ENCODE measurements around the gene STK17B. TPM values are rescaled to one million over a fixed set of nuclear protein-coding genes. Genes with fewer than 3 reads are reported as not detected.

STK17B gene
- total and polyA plus RNA-seq, 10 of the 15 experiments (the other 5 are each of a cell fraction or from before 2014, with no cell fraction given), result 21.2 to 108 (median 53.7) TPM

DNA sequence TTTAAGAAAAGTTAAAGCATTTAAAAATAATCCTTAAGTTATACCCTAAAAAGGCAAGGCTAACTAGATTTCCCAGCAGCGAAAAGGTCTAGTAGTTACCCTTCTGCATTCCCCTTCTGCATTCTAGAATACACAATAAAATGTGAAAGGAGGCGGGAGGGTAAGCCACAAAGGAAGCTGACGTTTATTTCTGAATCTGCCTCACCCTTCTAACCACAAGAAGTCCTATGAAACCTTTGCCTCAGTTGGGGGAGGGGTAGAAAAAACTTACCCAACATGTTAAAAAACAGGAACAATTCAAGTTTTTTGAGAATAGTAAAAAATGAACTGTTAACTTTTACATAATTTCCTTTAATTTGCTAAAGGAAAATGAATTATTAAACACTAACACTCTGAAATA lies 11.3 kb downstream of the STK17B start:
- no peaks in the 10 kb centered on the region for H4K20me1 ChIP-seq (ENCODE audit: control insufficient read depth, insufficient read depth)
- no peak for TF ChIP-seq LARP7 (IDR thresholded peaks at IDR 0.05)
- TF ChIP-seq POU2F2 (IDR thresholded peaks at IDR 0.05; ENCODE audit: borderline replicate concordance, low read depth, low read length), result peak; percentile 65; the same call in 1 of the 3 replicates
- peak; percentile 17; the same call in 1 of the 2 replicates for TF ChIP-seq RAD21 (IDR thresholded peaks at IDR 0.05; ENCODE audit: insufficient read depth, low read depth, low read length)
- TF ChIP-seq, protein P1, sequence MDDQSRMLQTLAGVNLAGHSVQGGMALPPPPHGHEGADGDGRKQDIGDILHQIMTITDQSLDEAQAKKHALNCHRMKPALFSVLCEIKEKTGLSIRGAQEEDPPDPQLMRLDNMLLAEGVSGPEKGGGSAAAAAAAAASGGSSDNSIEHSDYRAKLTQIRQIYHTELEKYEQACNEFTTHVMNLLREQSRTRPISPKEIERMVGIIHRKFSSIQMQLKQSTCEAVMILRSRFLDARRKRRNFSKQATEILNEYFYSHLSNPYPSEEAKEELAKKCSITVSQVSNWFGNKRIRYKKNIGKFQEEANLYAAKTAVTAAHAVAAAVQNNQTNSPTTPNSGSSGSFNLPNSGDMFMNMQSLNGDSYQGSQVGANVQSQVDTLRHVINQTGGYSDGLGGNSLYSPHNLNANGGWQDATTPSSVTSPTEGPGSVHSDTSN (IDR thresholded peaks at IDR 0.05; ENCODE audit: insufficient replicate concordance, low read depth, low read length), result no peak
- peak; percentile 100 for TF ChIP-seq RUNX3 (IDR thresholded peaks at IDR 0.05; ENCODE audit: low read length)
- TF ChIP-seq RAD51 (IDR thresholded peaks at IDR 0.05), result no peak
- TF ChIP-seq, protein P2, sequence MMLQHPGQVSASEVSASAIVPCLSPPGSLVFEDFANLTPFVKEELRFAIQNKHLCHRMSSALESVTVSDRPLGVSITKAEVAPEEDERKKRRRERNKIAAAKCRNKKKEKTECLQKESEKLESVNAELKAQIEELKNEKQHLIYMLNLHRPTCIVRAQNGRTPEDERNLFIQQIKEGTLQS (IDR thresholded peaks at IDR 0.05; ENCODE audit: borderline replicate concordance, extremely low read depth, low read depth, low read length), result no peak
- TF ChIP-seq, protein P3, sequence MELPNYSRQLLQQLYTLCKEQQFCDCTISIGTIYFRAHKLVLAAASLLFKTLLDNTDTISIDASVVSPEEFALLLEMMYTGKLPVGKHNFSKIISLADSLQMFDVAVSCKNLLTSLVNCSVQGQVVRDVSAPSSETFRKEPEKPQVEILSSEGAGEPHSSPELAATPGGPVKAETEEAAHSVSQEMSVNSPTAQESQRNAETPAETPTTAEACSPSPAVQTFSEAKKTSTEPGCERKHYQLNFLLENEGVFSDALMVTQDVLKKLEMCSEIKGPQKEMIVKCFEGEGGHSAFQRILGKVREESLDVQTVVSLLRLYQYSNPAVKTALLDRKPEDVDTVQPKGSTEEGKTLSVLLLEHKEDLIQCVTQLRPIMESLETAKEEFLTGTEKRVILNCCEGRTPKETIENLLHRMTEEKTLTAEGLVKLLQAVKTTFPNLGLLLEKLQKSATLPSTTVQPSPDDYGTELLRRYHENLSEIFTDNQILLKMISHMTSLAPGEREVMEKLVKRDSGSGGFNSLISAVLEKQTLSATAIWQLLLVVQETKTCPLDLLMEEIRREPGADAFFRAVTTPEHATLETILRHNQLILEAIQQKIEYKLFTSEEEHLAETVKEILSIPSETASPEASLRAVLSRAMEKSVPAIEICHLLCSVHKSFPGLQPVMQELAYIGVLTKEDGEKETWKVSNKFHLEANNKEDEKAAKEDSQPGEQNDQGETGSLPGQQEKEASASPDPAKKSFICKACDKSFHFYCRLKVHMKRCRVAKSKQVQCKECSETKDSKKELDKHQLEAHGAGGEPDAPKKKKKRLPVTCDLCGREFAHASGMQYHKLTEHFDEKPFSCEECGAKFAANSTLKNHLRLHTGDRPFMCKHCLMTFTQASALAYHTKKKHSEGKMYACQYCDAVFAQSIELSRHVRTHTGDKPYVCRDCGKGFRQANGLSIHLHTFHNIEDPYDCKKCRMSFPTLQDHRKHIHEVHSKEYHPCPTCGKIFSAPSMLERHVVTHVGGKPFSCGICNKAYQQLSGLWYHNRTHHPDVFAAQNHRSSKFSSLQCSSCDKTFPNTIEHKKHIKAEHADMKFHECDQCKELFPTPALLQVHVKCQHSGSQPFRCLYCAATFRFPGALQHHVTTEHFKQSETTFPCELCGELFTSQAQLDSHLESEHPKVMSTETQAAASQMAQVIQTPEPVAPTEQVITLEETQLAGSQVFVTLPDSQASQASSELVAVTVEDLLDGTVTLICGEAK (IDR thresholded peaks at IDR 0.05; ENCODE audit: borderline replicate concordance), result peak; percentile 14; the same call in 1 of the 2 replicates
- TF ChIP-seq GABPA (IDR thresholded peaks at IDR 0.05; ENCODE audit: low read depth), result peak; percentile 53; the same call in 1 of the 2 replicates
- TF ChIP-seq GATAD2B (conservative IDR thresholded peaks at IDR 0.05; ENCODE audit: low read depth), result no peak; the same call in 1 of the 2 replicates
- TF ChIP-seq ATF7 (IDR thresholded peaks at IDR 0.05; ENCODE audit: low read depth), result peak; percentile 89
- TF ChIP-seq DPF2 (IDR thresholded peaks at IDR 0.05), result peak; percentile 68
- peak; percentile 84 for TF ChIP-seq JUNB (IDR thresholded peaks at IDR 0.05)
- peak; percentile 73; the same call in 1 of the 2 replicates for TF ChIP-seq PAX5 (IDR thresholded peaks at IDR 0.05; ENCODE audit: borderline replicate concordance, low read depth, low read length)
- no peak for TF ChIP-seq HDAC6 (IDR thresholded peaks at IDR 0.05; ENCODE audit: unreplicated experiment)
- TF ChIP-seq ZZZ3 (IDR thresholded peaks at IDR 0.05; ENCODE audit: control insufficient read depth, insufficient read length, low read depth), result no peak
- TF ChIP-seq BRCA1 (IDR thresholded peaks at IDR 0.05; ENCODE audit: low read depth, low read length), result no peak
- TF ChIP-seq, protein P4, sequence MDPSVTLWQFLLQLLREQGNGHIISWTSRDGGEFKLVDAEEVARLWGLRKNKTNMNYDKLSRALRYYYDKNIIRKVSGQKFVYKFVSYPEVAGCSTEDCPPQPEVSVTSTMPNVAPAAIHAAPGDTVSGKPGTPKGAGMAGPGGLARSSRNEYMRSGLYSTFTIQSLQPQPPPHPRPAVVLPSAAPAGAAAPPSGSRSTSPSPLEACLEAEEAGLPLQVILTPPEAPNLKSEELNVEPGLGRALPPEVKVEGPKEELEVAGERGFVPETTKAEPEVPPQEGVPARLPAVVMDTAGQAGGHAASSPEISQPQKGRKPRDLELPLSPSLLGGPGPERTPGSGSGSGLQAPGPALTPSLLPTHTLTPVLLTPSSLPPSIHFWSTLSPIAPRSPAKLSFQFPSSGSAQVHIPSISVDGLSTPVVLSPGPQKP (IDR thresholded peaks at IDR 0.05; ENCODE audit: low read depth, low read length), result no peak

More for the DNA sequence above, 11.3 kb downstream of the STK17B start:
- intact Hi-C loops (cut with micrococcal nuclease; ENCODE audit: unreplicated experiment) (loop anchor here (1.0 to 10.0 kb wide), 2 partner anchors 8 to 505 kb away; partner anchors contain the start of gene SLC39A10), in situ Hi-C loops (cut with MboI) (loop anchor here (25.0 kb wide), 1 partner anchor 102 kb away; no protein-coding TSS in a partner anchor)
- Histone ChIP-seq H3K27me3 (replicated peaks in 1 of 2; ENCODE audit: control insufficient read depth in 2 of 2, insufficient read depth in 2 of 2, low read length in 1 of 2) (no peaks in the 10 kb centered on the region), H3K4me3 (no peak overlapping the region; the same call in 1 of the 2 replicates), H3K27ac (ENCODE audit: control insufficient read depth, insufficient read depth) (peak overlapping the region; percentile 77), H3K9me3 (replicated peaks; ENCODE audit: control insufficient read depth, insufficient read depth, low read length) (peaks cover 3% of the 10 kb centered on the region; the same call in 2 of the 3 replicates), H3K36me3 (ENCODE audit: control insufficient read depth in 2 of 2, insufficient read depth in 2 of 2, low read length in 1 of 2) (peaks cover 0 to 18% of the 10 kb centered on the region in 2 experiments; a peak in 2 of 4 replicates), H3K4me2 (ENCODE audit: control insufficient read depth, insufficient read depth) (peak overlapping the region; percentile 21), H2AFZ (ENCODE audit: control insufficient read depth, low read depth, low read length) (no peak overlapping the region), H3K9ac (ENCODE audit: control insufficient read depth, insufficient read depth, low read length) (no peak overlapping the region), H3K4me1 (ENCODE audit: control insufficient read depth, insufficient read depth, low read length) (peaks cover 29% of the 10 kb centered on the region), H3K79me2 (ENCODE audit: control insufficient read depth, insufficient read depth, low read length) (peaks cover 79% of the 10 kb centered on the region)
- ChIA-PET POLR2A (interaction anchor here (0.5 to 2.0 kb wide), 6 partner anchors 10 to 106 kb away, joined by 4 to 15 read pairs (median 5); partner anchors contain the start of gene STK17B), SMC1A (ENCODE audit: uncharacterized antibody, unreplicated experiment) (interaction anchor here (0.8 to 11.7 kb wide), 14 partner anchors 9 to 293 kb away, joined by 3 to 124 read pairs (median 3); no protein-coding TSS in a partner anchor), RAD21 (ENCODE audit: unreplicated experiment) (interaction anchor here (0.9 to 8.5 kb wide), 11 partner anchors 9 to 115 kb away, joined by 3 to 68 read pairs (median 4); no protein-coding TSS in a partner anchor), CTCF (interaction anchor here (4.6 kb wide), 1 partner anchor 82 kb away, joined by 27 read pairs; no protein-coding TSS in a partner anchor)
- ATAC-seq, result peak; percentile 64
- FAIRE-seq, result peak; percentile 96
- 0% methylated on average over 3 of the region's 3 CpGs for WGBS (ENCODE audit: insufficient coverage, insufficient replicate concordance, low lambda C conversion rate, missing lambda C conversion rate)
- no TSS peak for BruUV-seq (replicated peaks)
- DNase-seq (ENCODE audit: low read depth, low spot score), result peak; percentile 86

All from GM12878 (cell line).